ENCODE data around the gene SPDYE6.
"Not testable (repeated sequence)": the region's sequence is repeated elsewhere in the genome, so short reads cannot be mapped to it uniquely, and the experiment has no call there.

Gene SPDYE6

GRCh38 chr7:102356344-102356743 is at the start of gene SPDYE6:
Gene SPDYE6, minus strand, starts transcription at chr7:102356444. Its CDS starts 421 bp downstream, at chr7:102356023.
- not testable (repeated sequence) for DNase-seq

- DNase-seq = not testable (repeated sequence)
Measured at GRCh38 chr7:102404862-102405188, 48.6 kb upstream of the SPDYE6 start.

GRCh38 chr7:102404005-102404861 is 48.0 kb upstream of the SPDYE6 start:
- DNase-seq = peak in 1 of 2 experiments; percentile 68

GRCh38 chr7:102403563-102403962 is 47.3 kb upstream of the SPDYE6 start:
- DNase-seq = no peak

GRCh38 chr7:102400360-102400759 is 44.1 kb upstream of the SPDYE6 start:
- DNase-seq = no peak

- no peak for DNase-seq
Measured at GRCh38 chr7:102398543-102398942, 42.3 kb upstream of the SPDYE6 start.

- no peak for DNase-seq
Measured at GRCh38 chr7:102396710-102397019, 40.4 kb upstream of the SPDYE6 start.

GRCh38 chr7:102395873-102396709 is 39.8 kb upstream of the SPDYE6 start, which contains the start of gene PRKRIP1:
Gene PRKRIP1, plus strand, starts transcription at chr7:102396363. Its CDS starts 49 bp downstream, at chr7:102396412.
- DNase-seq = peak; percentile 67 to 89

GRCh38 chr7:102395592-102395872 is 39.3 kb upstream of the SPDYE6 start:
- no peak for DNase-seq

- no peak for DNase-seq
Measured at GRCh38 chr7:102393467-102393866, 37.2 kb upstream of the SPDYE6 start.

- DNase-seq = no peak
Measured at GRCh38 chr7:102392330-102392729, 36.1 kb upstream of the SPDYE6 start.

GRCh38 chr7:102390697-102391484 is 34.6 kb upstream of the SPDYE6 start:
- peak; percentile 55 to 58 for DNase-seq

GRCh38 chr7:102389810-102390209 is 33.6 kb upstream of the SPDYE6 start:
- DNase-seq = no peak

GRCh38 chr7:102387064-102387463 is 30.8 kb upstream of the SPDYE6 start:
- no peak for DNase-seq

- DNase-seq = not testable (repeated sequence)
Measured at GRCh38 chr7:102381696-102382425, 25.6 kb upstream of the SPDYE6 start.

- DNase-seq = not testable (repeated sequence)
Measured at GRCh38 chr7:102380837-102381236, 24.6 kb upstream of the SPDYE6 start.

GRCh38 chr7:102376964-102377466 is 20.8 kb upstream of the SPDYE6 start:
- DNase-seq = no peak

GRCh38 chr7:102372796-102373195 is 16.6 kb upstream of the SPDYE6 start:
- not testable (repeated sequence) for DNase-seq

- not testable (repeated sequence) for DNase-seq
Measured at GRCh38 chr7:102370038-102370437, 13.8 kb upstream of the SPDYE6 start.

GRCh38 chr7:102365390-102365789 is 9.1 kb upstream of the SPDYE6 start:
- not testable (repeated sequence) for DNase-seq

GRCh38 chr7:102364394-102364886 is 8.2 kb upstream of the SPDYE6 start:
- DNase-seq = not testable (repeated sequence)

Data from SW 1271 (cell line).